Uterus (tissue), 4 donors: ENCODE measurements around the gene PRKCI. TPM values are rescaled to one million over a fixed set of nuclear protein-coding genes. Genes with fewer than 3 reads are reported as not detected.
"Not testable (repeated sequence)": the region's sequence is repeated elsewhere in the genome, so short reads cannot be mapped to it uniquely, and the experiment has no call there.

Experiments
- DNase-seq, 2 donors: peaks; one replicate each; pipeline ENCODE4 v3.0.0-alpha.2; 2019 to 2020
- H3K27ac ChIP-seq, 2 donors: fragments of 200-600 bp; sonication (generic); 1 replicate in 1 of 2; 2 replicates in 1 of 2; pipeline ENCODE4 v1.5.1; 2016 to 2018
- H3K27me3 ChIP-seq, 2 donors: fragments of 200-600 bp; sonication (generic); one replicate each; pipeline ENCODE4 v1.5.1; 2018 to 2019; ENCODE audit warnings: control low read depth in 1 of 2
- H3K36me3 ChIP-seq, 2 donors: fragments of 200-600 bp; sonication (generic); one replicate each; pipeline ENCODE4 v1.5.1; 2019; ENCODE audit warnings: control low read depth in 1 of 2
- H3K4me1 ChIP-seq, 2 donors: fragments of 200-600 bp; sonication (generic); one replicate each; pipeline ENCODE4 v1.5.1; 2018 to 2019; ENCODE audit warnings: control low read depth in 1 of 2
- H3K4me3 ChIP-seq, 2 donors: fragments of 200-600 bp; sonication (generic); 1 replicate in 1 of 2; 2 replicates in 1 of 2; pipeline ENCODE4 v1.5.1; 2018 to 2019; ENCODE audit warnings: mild to moderate bottlenecking in 1 of 2
- H3K9me3 ChIP-seq, 2 donors: fragments of 200-600 bp; sonication (generic); one replicate each; pipeline ENCODE4 v1.5.1; 2019; ENCODE audit warnings: control low read depth in 1 of 2
- POLR2A ChIP-seq, 2 donors: fragments of 450-650 bp; IDR thresholded peaks; one replicate each; pipeline ENCODE4 v1.6.1; 2016; ENCODE audit warnings: antibody characterized with exemption in 2 of 2, mild to moderate bottlenecking in 1 of 2, moderate library complexity in 1 of 2
- intact Hi-C: fragments of 100-400 bp; cut with DNase I; formaldehyde crosslinking; loops from one replicate; pipeline ENCODE4 v1.15.1; 2023; ENCODE audit warnings: low total_unique reads
- total RNA-seq, 4 donors: library from RNA; depleted of rRNA in 3 of 4; stranded (reverse); fragments of >200 nt in 3 of 4; gene quantifications; one replicate each; pipeline versions ENCODE4 v1.1.0 to v1.2.4, GENCODE V29; 2014 to 2023
- TF ChIP-seq, protein P1 (sequence below), 4 experiments: fragments of 200-600 bp in 2 of 4; fragments of 450-650 bp in 2 of 4; sonication (generic) in 2 of 4; IDR thresholded peaks; one replicate each; pipeline ENCODE4 v1.5.1; 2016 to 2019; ENCODE audit warnings: antibody characterized with exemption in 4 of 4, mild to moderate bottlenecking in 2 of 4, moderate library complexity in 1 of 4
- donor health status: DM: yes; HTN: yes; CAD: no.

PRKCI gene
- total RNA-seq, 4 donors from 2014 or later, result 14.9 to 84.9 (median 40.6) TPM

- Histone ChIP-seq H3K4me1 (no peaks in the 10 kb centered on the region), H3K9me3 (no peaks in the 10 kb centered on the region), H3K4me3 (no peak overlapping the region), H3K27ac (no peak overlapping the region), H3K27me3 (no peaks in the 10 kb centered on the region), H3K36me3 (no peaks in the 10 kb centered on the region)
- intact Hi-C loops, result no loop called here
- no peak for TF ChIP-seq POLR2A (IDR thresholded peaks at IDR 0.05)
- TF ChIP-seq, protein P1, sequence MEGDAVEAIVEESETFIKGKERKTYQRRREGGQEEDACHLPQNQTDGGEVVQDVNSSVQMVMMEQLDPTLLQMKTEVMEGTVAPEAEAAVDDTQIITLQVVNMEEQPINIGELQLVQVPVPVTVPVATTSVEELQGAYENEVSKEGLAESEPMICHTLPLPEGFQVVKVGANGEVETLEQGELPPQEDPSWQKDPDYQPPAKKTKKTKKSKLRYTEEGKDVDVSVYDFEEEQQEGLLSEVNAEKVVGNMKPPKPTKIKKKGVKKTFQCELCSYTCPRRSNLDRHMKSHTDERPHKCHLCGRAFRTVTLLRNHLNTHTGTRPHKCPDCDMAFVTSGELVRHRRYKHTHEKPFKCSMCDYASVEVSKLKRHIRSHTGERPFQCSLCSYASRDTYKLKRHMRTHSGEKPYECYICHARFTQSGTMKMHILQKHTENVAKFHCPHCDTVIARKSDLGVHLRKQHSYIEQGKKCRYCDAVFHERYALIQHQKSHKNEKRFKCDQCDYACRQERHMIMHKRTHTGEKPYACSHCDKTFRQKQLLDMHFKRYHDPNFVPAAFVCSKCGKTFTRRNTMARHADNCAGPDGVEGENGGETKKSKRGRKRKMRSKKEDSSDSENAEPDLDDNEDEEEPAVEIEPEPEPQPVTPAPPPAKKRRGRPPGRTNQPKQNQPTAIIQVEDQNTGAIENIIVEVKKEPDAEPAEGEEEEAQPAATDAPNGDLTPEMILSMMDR (IDR thresholded peaks at IDR 0.05), result no peak
- DNase-seq, result no peak
These were observed 35.9 kb downstream of the PRKCI start for GRCh38 chr3:170258105-170258487.

DNA sequence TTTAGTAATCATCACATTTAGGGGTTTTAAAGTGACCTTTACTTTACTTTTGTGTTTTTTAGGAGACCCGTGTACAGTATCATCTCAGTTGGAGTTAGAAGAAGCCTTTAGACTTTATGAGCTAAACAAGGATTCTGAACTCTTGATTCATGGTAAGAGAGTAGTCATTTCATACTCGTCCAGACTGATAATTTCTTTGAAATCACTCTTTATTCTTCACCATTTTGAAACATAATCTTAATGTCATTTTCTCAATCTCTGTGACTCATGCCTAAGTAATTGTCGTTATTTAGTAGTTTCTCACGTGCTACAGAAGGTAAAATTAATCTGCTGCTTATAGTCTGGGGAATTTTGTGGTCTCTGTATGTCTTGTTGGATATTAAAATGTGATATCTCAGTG, 37.7 kb downstream of the PRKCI start:
- intact Hi-C loops, result no loop called here
- Histone ChIP-seq H3K9me3 (no peaks in the 10 kb centered on the region), H3K27me3 (no peaks in the 10 kb centered on the region), H3K4me3 (no peak overlapping the region), H3K4me1 (no peaks in the 10 kb centered on the region), H3K27ac (no peak overlapping the region), H3K36me3 (no peaks in the 10 kb centered on the region)
- no peak for DNase-seq
- no peak for TF ChIP-seq POLR2A (IDR thresholded peaks at IDR 0.05)
- TF ChIP-seq, protein P1 (IDR thresholded peaks at IDR 0.05), result no peak

DNA sequence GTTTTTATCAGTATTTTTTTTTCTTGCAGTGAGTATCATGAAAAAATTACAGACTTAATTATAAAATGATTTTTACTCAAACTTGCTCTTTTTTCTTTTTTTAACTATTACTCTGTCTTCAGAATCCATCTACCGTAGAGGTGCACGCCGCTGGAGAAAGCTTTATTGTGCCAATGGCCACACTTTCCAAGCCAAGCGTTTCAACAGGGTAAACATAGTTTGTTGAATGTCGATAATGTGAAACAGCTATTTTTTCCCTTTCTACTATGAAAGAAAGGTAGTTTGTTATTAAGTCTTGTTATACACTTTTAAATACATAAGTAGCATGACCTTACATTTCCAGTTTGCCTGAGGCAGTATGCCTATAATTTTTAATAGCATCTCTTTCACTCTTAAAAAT, 45.6 kb downstream of the PRKCI start:
- Histone ChIP-seq H3K27me3 (no peaks in the 10 kb centered on the region), H3K4me3 (no peak overlapping the region), H3K9me3 (no peaks in the 10 kb centered on the region), H3K4me1 (no peaks in the 10 kb centered on the region), H3K36me3 (no peaks in the 10 kb centered on the region), H3K27ac (no peak overlapping the region)
- TF ChIP-seq, protein P1 (IDR thresholded peaks at IDR 0.05), result no peak
- TF ChIP-seq POLR2A (IDR thresholded peaks at IDR 0.05), result no peak
- intact Hi-C loops, result no loop called here
- DNase-seq, result no peak

DNA sequence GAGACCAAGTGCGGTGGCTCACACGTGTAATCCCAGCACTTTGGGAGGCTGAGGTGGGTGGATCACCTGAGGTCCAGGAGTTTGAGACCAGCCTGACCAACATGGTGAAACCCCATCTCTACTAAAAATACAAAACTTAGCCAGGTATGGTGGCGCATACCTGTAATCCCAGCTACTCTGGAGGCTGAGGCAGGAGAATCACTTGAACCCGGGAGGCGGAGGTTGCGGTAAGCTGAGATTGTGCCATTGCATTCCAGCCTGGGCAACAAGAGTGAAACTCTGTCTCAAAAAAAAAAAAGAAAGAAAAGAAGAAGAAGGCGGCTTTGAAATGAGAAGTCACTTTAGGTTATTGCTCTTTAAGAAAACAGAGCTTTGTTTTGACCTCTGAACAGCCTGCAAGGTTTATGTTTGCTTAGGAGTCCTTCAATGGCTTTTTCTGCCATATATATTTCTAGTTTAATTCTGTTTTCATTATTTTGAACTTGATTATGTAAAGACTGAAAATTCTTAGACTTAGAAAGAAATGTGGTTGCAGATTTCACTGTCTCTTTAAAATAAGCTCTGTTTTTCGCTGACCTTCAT, 47.5 kb downstream of the PRKCI start:
- H3K36me3 ChIP-seq, H3K9me3 ChIP-seq, intact Hi-C loops, DNase-seq, H3K4me3 ChIP-seq, H3K4me1 ChIP-seq, H3K27me3 ChIP-seq, H3K27ac ChIP-seq: not testable (repeated sequence)

DNA sequence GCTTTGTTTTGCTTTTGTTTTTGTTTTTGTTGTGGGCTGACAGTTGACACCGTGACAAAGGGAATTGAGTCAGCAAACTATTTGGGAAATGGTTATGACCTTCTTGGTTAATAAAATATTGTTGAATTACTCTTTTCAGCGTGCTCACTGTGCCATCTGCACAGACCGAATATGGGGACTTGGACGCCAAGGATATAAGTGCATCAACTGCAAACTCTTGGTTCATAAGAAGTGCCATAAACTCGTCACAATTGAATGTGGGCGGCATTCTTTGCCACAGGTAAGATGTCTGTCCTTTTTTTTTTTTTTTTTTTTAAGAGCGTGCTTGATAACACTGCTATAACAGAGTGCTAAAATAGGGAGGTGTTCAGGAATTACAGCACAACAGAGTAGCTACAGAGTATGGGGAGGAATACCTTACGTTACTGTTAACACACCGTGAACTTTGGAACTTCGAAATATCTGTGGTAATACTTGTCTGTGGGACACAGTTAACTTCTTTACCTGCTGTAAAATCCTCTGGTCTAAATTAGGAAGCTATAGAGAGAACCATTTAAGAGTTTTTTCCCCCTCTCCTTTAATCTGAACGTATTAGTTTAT, 48.2 kb downstream of the PRKCI start:
- no peak for DNase-seq
- intact Hi-C loops, result no loop called here
- Histone ChIP-seq H3K27ac (no peak overlapping the region), H3K4me1 (no peaks in the 10 kb centered on the region), H3K9me3 (no peaks in the 10 kb centered on the region), H3K27me3 (no peaks in the 10 kb centered on the region), H3K36me3 (no peaks in the 10 kb centered on the region), H3K4me3 (no peak overlapping the region)
- TF ChIP-seq, protein P1 (IDR thresholded peaks at IDR 0.05), result no peak
- TF ChIP-seq POLR2A (IDR thresholded peaks at IDR 0.05), result no peak
